ENCODE measurements around the gene RLF. TPM values are rescaled to one million over a fixed set of nuclear protein-coding genes. Genes with fewer than 3 reads are reported as not detected.

Gene RLF
- total and polyA plus RNA-seq, 8 donors = 2.2 to 8.5 (median 4.4) TPM

DNA sequence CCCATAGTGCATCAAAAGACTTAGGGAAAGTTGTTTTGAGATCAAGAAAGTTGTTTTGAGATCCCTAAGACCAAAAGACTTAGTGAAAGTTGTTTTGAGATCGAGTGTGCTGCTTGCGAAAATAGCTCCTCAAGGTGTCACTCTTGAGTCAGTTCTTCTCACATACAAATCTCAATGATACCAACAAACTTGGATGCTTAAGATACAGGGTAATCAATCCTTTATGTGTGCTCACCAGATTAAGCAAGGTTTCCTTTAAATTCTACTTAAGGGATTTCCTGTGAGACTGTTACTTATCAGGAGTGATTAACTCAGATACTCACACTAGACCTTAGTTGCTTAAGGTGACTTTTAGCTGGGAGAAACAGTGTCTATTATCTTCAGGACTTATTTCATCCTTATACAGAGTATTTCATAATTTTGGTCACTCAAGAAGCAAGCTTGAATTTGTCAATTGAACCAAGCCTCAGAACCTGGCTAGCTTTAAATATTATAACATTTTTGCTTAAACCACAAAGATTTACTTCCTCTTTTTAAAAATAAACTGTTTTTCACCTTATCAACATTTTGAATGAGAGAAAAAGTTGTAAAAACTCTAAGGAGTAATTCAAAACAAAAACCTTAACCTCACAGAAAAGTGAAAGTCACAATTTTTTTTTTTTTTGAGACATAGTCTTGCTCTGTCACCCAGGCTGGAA is 8.0 kb upstream of the RLF start:
- FAIRE-seq (peak; percentile 57), ATAC-seq (peak in 3 of 4 donors; percentile 75 to 83 (median 75)), DNase-seq (no peak)
- TF ChIP-seq, protein P1, sequence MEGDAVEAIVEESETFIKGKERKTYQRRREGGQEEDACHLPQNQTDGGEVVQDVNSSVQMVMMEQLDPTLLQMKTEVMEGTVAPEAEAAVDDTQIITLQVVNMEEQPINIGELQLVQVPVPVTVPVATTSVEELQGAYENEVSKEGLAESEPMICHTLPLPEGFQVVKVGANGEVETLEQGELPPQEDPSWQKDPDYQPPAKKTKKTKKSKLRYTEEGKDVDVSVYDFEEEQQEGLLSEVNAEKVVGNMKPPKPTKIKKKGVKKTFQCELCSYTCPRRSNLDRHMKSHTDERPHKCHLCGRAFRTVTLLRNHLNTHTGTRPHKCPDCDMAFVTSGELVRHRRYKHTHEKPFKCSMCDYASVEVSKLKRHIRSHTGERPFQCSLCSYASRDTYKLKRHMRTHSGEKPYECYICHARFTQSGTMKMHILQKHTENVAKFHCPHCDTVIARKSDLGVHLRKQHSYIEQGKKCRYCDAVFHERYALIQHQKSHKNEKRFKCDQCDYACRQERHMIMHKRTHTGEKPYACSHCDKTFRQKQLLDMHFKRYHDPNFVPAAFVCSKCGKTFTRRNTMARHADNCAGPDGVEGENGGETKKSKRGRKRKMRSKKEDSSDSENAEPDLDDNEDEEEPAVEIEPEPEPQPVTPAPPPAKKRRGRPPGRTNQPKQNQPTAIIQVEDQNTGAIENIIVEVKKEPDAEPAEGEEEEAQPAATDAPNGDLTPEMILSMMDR (IDR thresholded peaks at IDR 0.05) = peak; percentile 7 to 48 (median 45)
- intact Hi-C loops (cut with DNase I) = loop anchor here in 1 of 3 donors (5.0 kb wide), 1 partner anchor 184 kb away; no protein-coding TSS in a partner anchor
- Histone ChIP-seq H3K36me3 (no peaks in the 10 kb centered on the region), H3K27me3 (no peaks in the 10 kb centered on the region), H3K4me3 (no peak overlapping the region), H3K27ac (no peak overlapping the region), H3K9me3 (no peaks in the 10 kb centered on the region), H3K4me1 (no peaks in the 10 kb centered on the region)
- WGBS, 2 donors = 1 to 4% methylated on average over 2 of the region's 2 CpGs

DNA sequence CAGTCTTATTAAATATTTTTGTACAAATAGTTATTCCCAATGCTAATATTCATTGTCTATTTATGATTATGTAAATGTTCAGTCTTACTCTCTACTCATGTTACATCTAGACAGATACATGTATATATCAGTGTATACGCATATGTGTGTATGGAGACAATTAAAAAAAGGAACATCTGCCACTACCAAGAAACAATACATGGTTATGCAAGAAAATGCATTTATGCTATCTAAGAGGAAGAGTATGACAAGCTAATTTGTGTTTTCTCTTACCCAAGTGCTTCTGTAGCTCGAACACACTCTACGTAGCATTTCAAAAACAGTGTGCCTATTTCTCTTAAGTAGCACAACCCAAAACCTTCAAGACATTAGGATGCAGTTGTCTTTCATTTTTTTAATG is 6.1 kb upstream of the RLF start:
- Histone ChIP-seq H3K9me3 (no peaks in the 10 kb centered on the region), H3K4me3 (no peak overlapping the region), H3K27ac (no peak overlapping the region), H3K27me3 (no peaks in the 10 kb centered on the region), H3K36me3 (no peaks in the 10 kb centered on the region), H3K4me1 (no peaks in the 10 kb centered on the region)
- no peak for ATAC-seq
- intact Hi-C loops (cut with DNase I) = loop anchor here in 1 of 3 donors (5.0 kb wide), 1 partner anchor 247 kb away; no protein-coding TSS in a partner anchor
- DNase-seq = no peak
- WGBS, 2 donors = 80 to 92% methylated on average over 3 of the region's 3 CpGs
- TF ChIP-seq, protein P1 (IDR thresholded peaks at IDR 0.05) = no peak
- no peak for FAIRE-seq

DNA sequence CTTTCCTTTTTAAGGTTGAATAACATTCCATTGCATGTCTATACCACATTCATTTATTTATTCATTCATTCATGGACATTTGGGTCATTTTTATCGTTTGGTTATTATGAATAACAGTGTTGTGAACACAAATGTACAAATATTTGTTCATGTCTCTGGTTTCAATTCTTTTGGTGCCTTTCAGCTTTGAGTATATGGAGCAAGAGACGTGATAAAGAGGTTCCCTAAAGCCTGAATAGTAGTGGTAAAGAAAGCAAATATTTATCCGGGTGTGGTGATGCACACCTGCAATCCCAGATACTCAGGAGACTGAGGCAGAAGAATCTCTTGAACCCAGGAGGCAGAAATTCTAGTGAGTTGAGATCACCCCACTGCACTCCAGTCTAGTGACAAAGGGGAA is 5.3 kb upstream of the RLF start:
- DNase-seq (no peak), ATAC-seq (no peak), FAIRE-seq (no peak)
- Histone ChIP-seq H3K27ac (no peak overlapping the region), H3K4me3 (no peak overlapping the region), H3K36me3 (no peaks in the 10 kb centered on the region), H3K27me3 (no peaks in the 10 kb centered on the region), H3K9me3 (no peaks in the 10 kb centered on the region), H3K4me1 (no peaks in the 10 kb centered on the region)
- TF ChIP-seq, protein P1 (IDR thresholded peaks at IDR 0.05) = no peak
- WGBS, 2 donors = 21 to 24% methylated on average over 3 of the region's 3 CpGs
- intact Hi-C loops (cut with DNase I) = loop anchor here in 1 of 3 donors (5.0 kb wide), 1 partner anchor 246 kb away; no protein-coding TSS in a partner anchor

DNA sequence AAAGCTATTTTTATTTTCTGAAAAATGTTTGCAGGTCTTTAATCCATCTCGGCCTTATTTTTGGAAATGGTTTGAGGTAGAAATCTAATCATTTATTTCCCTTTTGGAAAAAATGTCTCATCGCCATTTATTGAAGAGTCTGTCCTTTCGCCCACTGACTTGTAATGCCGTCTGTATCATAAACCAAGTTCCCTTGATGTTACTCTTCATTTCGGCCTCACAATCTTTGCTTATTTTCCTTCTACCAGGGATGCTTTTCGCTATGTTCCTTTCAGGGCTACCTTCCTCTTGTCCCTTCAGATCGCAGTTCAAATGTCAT is 422 bp upstream of the RLF start:
- WGBS, 2 donors = 21 to 27% methylated on average over 7 of the region's 7 CpGs
- H3K27ac ChIP-seq = peak overlapping the region; percentile 94 to 95 (median 95)
- DNase-seq = no peak
- no peaks in the 10 kb centered on the region for H3K9me3 ChIP-seq
- H3K36me3 ChIP-seq = no peaks in the 10 kb centered on the region
- H3K27me3 ChIP-seq = no peaks in the 10 kb centered on the region
- TF ChIP-seq, protein P1 (IDR thresholded peaks at IDR 0.05) = no peak
- FAIRE-seq = no peak
- peaks cover 21 to 26% (median 22%) of the 10 kb centered on the region in 3 donors for H3K4me1 ChIP-seq
- intact Hi-C loops (cut with DNase I) = no loop called here
- H3K4me3 ChIP-seq = peak overlapping the region; percentile 79 to 98 (median 82)
- no peak for ATAC-seq

DNA sequence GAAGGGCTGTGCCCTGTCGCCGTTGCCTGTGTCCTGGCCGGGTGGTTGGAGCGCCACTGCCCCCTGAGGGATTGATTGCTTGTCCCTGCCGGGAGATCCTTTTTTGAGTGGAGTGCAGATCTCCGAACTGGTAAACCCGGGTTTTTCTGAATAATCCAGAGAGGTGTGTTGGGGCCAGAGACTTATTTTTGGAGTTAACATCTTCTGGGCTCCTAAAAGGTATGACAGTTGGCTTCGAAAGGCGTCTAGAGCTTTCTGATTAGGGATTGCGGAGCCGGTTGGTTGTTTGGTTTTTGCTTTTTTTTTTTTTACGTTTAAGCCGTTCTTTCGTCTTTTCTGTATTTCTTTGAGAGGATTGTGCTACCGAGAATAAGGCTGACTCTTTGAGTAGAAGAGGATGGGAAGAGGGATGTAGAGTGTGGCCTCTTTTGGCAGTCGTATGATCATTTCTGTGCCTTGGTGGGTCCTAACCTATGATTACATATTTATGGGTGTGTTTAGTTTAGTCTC is 756 bp downstream of the RLF start:
- FAIRE-seq (no peak), ATAC-seq (peak; percentile 59 to 79 (median 72)), DNase-seq (peak in 1 of 6 donors; percentile 52)
- H3K4me1 ChIP-seq = peaks cover 21 to 26% (median 22%) of the 10 kb centered on the region in 3 donors
- no peaks in the 10 kb centered on the region for H3K36me3 ChIP-seq
- intact Hi-C loops (cut with DNase I) = no loop called here
- no peaks in the 10 kb centered on the region for H3K27me3 ChIP-seq
- peak overlapping the region; percentile 79 to 98 (median 82) for H3K4me3 ChIP-seq
- no peaks in the 10 kb centered on the region for H3K9me3 ChIP-seq
- TF ChIP-seq, protein P1 (IDR thresholded peaks at IDR 0.05) = no peak
- H3K27ac ChIP-seq = peak overlapping the region; percentile 94 to 95 (median 95)
- 0% methylated on average over 16 of the region's 16 CpGs for WGBS, 2 donors
